Activated CD8-positive, alpha-beta T cell treated with anti-CD3 and anti-CD28 coated beads, Interleukin-2, amount 10 ng/mL, durations not matched to agents 7 days and 5 days (primary cell): ENCODE measurements around the gene NCOA3. TPM values are rescaled to one million over a fixed set of nuclear protein-coding genes. Genes with fewer than 3 reads are reported as not detected.

ENCODE experiments used
- ATAC-seq: fragments of 150-1000 bp; cut with Tn5 transposase; one replicate; pipeline ENCODE4 v1.10.0; 2021; ENCODE audit warnings: moderate library complexity
- CTCF ChIA-PET: fragments of 350-600 bp; sonication (Branson Sonifier 250); formaldehyde crosslinking; loops from one replicate; lab custom pipeline; 2021; ENCODE audit warnings: antibody characterized with exemption; lab: Charles Lee
- POLR2A ChIA-PET: fragments of 350-600 bp; sonication (Branson Sonifier 250); formaldehyde crosslinking; loops from one replicate; lab custom pipeline; 2021; ENCODE audit warnings: antibody characterized with exemption; lab: Charles Lee
- DNase-seq: peaks from one replicate; pipeline ENCODE4 v3.0.0-alpha.2; 2020
- H3K27ac Mint-ChIP-seq: one replicate; pipeline ENCODE4 v1.8.0; 2021; ENCODE audit warnings: mild to moderate bottlenecking, mixed read lengths
- H3K27me3 Mint-ChIP-seq: one replicate; pipeline ENCODE4 v1.8.0; 2021; ENCODE audit warnings: low read depth, mixed read lengths
- H3K36me3 Mint-ChIP-seq: one replicate; pipeline ENCODE4 v1.8.0; 2021; ENCODE audit warnings: low read depth, mixed read lengths
- H3K4me1 Mint-ChIP-seq: one replicate; pipeline ENCODE4 v1.8.0; 2021; ENCODE audit warnings: low read depth, mixed read lengths
- H3K4me3 Mint-ChIP-seq: one replicate; pipeline ENCODE4 v1.8.0; 2021; ENCODE audit warnings: mild to moderate bottlenecking, mixed read lengths
- H3K9me3 Mint-ChIP-seq: one replicate; pipeline ENCODE4 v1.8.0; 2022; ENCODE audit warnings: mixed read lengths; ENCODE audit not compliant: insufficient read depth
- total RNA-seq, 2 experiments: library from RNA; stranded (reverse); gene quantifications; one replicate each; pipeline ENCODE4 v1.2.3, GENCODE V29; 2021

NCOA3 gene
- total RNA-seq, 2 experiments from 2014 or later: 57.4 to 60.1 TPM

DNA sequence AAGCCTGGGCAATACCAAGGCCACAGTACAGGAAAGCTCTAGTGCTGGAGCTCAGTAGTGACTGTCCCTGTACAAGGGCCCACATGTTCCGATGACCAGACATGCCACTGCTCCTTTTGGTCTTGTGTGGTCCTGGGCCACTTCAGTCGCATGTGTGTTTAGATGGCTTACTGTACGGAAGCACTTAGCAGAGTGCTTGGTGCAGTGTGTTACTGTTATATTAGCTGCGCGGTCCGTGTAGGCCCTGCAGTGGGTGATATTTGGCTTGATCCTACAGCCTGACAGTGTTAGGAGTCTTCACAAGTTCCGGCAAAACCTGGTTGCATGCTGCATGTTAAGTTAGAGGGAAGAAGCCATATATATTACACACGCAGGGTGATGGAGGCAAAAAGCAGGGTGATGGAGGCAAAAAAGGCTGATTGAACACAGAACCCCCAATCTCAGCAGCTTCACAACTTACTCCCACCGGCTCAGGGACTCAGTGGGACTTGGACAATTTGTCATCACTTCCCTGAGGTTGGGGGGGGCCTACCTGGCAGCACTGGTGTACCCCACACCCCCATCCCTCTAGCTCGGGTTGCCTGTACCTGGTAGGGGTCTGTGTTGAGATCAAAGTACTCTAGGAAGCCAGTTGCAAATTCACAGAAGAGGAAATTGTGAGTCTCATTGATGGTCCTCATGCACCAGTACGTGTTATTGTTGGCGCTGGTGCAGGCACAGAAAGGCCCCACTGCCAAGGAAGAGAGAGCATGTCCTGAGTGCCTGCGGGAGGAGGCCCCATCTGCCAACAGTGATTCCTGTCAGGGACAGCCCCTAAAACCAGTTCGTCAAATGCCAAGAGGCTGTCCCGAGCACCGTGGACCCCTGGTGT lies 161.0 kb downstream of the NCOA3 start:
- Mint-ChIP-seq H3K27ac (peak overlapping the region; percentile 18), H3K27me3 (no peaks in the 10 kb centered on the region), H3K9me3 (no peaks in the 10 kb centered on the region), H3K36me3 (peaks cover 12% of the 10 kb centered on the region), H3K4me3 (no peak overlapping the region), H3K4me1 (peaks cover 8% of the 10 kb centered on the region)
- no peak for DNase-seq
- POLR2A ChIA-PET: no interaction called here
- ATAC-seq: no peak
- CTCF ChIA-PET: interaction anchor here (0.9 to 2.1 kb wide), 9 partner anchors 9 to 958 kb away, joined by 3 to 8 read pairs (median 5); no protein-coding TSS in a partner anchor

GRCh38 chr20:47663354-47664067 lies 161.8 kb downstream of the NCOA3 start:
- H3K27ac Mint-ChIP-seq: no peak overlapping the region
- ChIA-PET POLR2A (interaction anchor here (0.6 kb wide), 1 partner anchor 198 kb away, joined by 3 read pairs; no protein-coding TSS in a partner anchor), CTCF (interaction anchor here (0.8 to 2.0 kb wide), 18 partner anchors 10 to 957 kb away, joined by 3 to 11 read pairs (median 4); no protein-coding TSS in a partner anchor)
- no peaks in the 10 kb centered on the region for H3K9me3 Mint-ChIP-seq
- no peak overlapping the region for H3K4me3 Mint-ChIP-seq
- no peaks in the 10 kb centered on the region for H3K27me3 Mint-ChIP-seq
- ATAC-seq (peak; percentile 85), DNase-seq (peak; percentile 85)
- H3K36me3 Mint-ChIP-seq: peaks cover 5% of the 10 kb centered on the region
- peaks cover 8% of the 10 kb centered on the region for H3K4me1 Mint-ChIP-seq

GRCh38 chr20:47664068-47664437 lies 162.4 kb downstream of the NCOA3 start:
- CTCF ChIA-PET: interaction anchor here (0.8 to 2.0 kb wide), 19 partner anchors 10 to 956 kb away, joined by 3 to 11 read pairs (median 4); no protein-coding TSS in a partner anchor
- H3K4me1 Mint-ChIP-seq: peaks cover 8% of the 10 kb centered on the region
- no peak overlapping the region for H3K4me3 Mint-ChIP-seq
- POLR2A ChIA-PET: interaction anchor here (0.6 kb wide), 2 partner anchors 10 to 198 kb away, joined by 3 read pairs; no protein-coding TSS in a partner anchor
- DNase-seq: no peak
- no peak overlapping the region for H3K27ac Mint-ChIP-seq
- no peaks in the 10 kb centered on the region for H3K27me3 Mint-ChIP-seq
- H3K36me3 Mint-ChIP-seq: peaks cover 5% of the 10 kb centered on the region
- H3K9me3 Mint-ChIP-seq: no peaks in the 10 kb centered on the region
- peak; percentile 28 for ATAC-seq

- ATAC-seq (no peak), DNase-seq (no peak)
- no peak overlapping the region for H3K27ac Mint-ChIP-seq
- no peaks in the 10 kb centered on the region for H3K9me3 Mint-ChIP-seq
- peaks cover 8% of the 10 kb centered on the region for H3K4me1 Mint-ChIP-seq
- CTCF ChIA-PET: interaction anchor here (0.9 to 2.0 kb wide), 12 partner anchors 11 to 956 kb away, joined by 3 to 11 read pairs (median 4); no protein-coding TSS in a partner anchor
- no peaks in the 10 kb centered on the region for H3K27me3 Mint-ChIP-seq
- H3K4me3 Mint-ChIP-seq: no peak overlapping the region
- H3K36me3 Mint-ChIP-seq: peaks cover 5% of the 10 kb centered on the region
- POLR2A ChIA-PET: interaction anchor here (0.6 kb wide), 1 partner anchor 11 kb away, joined by 3 read pairs; no protein-coding TSS in a partner anchor
These were observed 163.1 kb downstream of the NCOA3 start for GRCh38 chr20:47664744-47665143.

GRCh38 chr20:47665221-47665991 lies 163.7 kb downstream of the NCOA3 start:
- no peak overlapping the region for H3K27ac Mint-ChIP-seq
- H3K27me3 Mint-ChIP-seq: no peaks in the 10 kb centered on the region
- no peak for ATAC-seq
- H3K36me3 Mint-ChIP-seq: peaks cover 5% of the 10 kb centered on the region
- no peak overlapping the region for H3K4me3 Mint-ChIP-seq
- POLR2A ChIA-PET: no interaction called here
- peaks cover 8% of the 10 kb centered on the region for H3K4me1 Mint-ChIP-seq
- no peaks in the 10 kb centered on the region for H3K9me3 Mint-ChIP-seq
- CTCF ChIA-PET: interaction anchor here (1.0 to 2.0 kb wide), 2 partner anchors 56 to 955 kb away, joined by 3 to 11 read pairs; no protein-coding TSS in a partner anchor
- no peak for DNase-seq

DNA sequence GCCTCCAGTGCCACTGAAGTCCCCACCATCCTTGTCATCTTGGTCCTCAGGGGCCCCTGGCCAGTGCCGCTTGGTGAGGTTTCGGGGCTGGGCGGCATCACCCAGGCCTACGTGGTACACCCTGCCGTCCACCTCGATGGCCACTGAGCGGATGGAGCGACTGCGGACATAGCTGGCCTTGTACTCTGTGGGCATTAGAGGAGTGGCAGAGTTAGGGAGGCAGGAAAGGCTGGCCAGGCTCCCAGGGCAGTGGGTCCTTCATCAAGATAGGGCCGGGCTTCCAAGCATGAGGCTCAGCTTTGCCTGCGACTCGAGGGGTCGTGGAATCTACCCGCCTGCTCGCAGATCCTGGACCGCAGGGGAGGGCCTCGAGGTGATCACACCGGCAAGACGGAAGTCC lies 164.6 kb downstream of the NCOA3 start:
- H3K27me3 Mint-ChIP-seq: no peaks in the 10 kb centered on the region
- H3K9me3 Mint-ChIP-seq: no peaks in the 10 kb centered on the region
- ATAC-seq: no peak
- H3K36me3 Mint-ChIP-seq: no peaks in the 10 kb centered on the region
- no peak overlapping the region for H3K4me3 Mint-ChIP-seq
- ChIA-PET CTCF (interaction anchor here (1.5 kb wide), 1 partner anchor 12 kb away, joined by 4 read pairs; no protein-coding TSS in a partner anchor), POLR2A (no interaction called here)
- no peak for DNase-seq
- no peak overlapping the region for H3K27ac Mint-ChIP-seq
- H3K4me1 Mint-ChIP-seq: peaks cover 8% of the 10 kb centered on the region

GRCh38 chr20:47667086-47667485 lies 165.4 kb downstream of the NCOA3 start:
- CTCF ChIA-PET: interaction anchor here (1.5 kb wide), 1 partner anchor 11 kb away, joined by 4 read pairs; no protein-coding TSS in a partner anchor
- no peak overlapping the region for H3K27ac Mint-ChIP-seq
- POLR2A ChIA-PET: no interaction called here
- H3K36me3 Mint-ChIP-seq: no peaks in the 10 kb centered on the region
- no peaks in the 10 kb centered on the region for H3K9me3 Mint-ChIP-seq
- ATAC-seq: no peak
- no peak overlapping the region for H3K4me3 Mint-ChIP-seq
- DNase-seq: no peak
- H3K4me1 Mint-ChIP-seq: peaks cover 8% of the 10 kb centered on the region
- H3K27me3 Mint-ChIP-seq: no peaks in the 10 kb centered on the region

GRCh38 chr20:47667531-47668312 lies 166.0 kb downstream of the NCOA3 start:
- H3K27ac Mint-ChIP-seq: no peak overlapping the region
- POLR2A ChIA-PET: no interaction called here
- no peaks in the 10 kb centered on the region for H3K36me3 Mint-ChIP-seq
- H3K9me3 Mint-ChIP-seq: no peaks in the 10 kb centered on the region
- DNase-seq: no peak
- ATAC-seq: no peak
- H3K4me1 Mint-ChIP-seq: peaks cover 8% of the 10 kb centered on the region
- no peak overlapping the region for H3K4me3 Mint-ChIP-seq
- H3K27me3 Mint-ChIP-seq: no peaks in the 10 kb centered on the region
- CTCF ChIA-PET: interaction anchor here (1.5 kb wide), 1 partner anchor 10 kb away, joined by 4 read pairs; no protein-coding TSS in a partner anchor

- ATAC-seq (no peak), DNase-seq (no peak)
- Mint-ChIP-seq H3K9me3 (no peaks in the 10 kb centered on the region), H3K27me3 (no peaks in the 10 kb centered on the region), H3K27ac (no peak overlapping the region), H3K4me3 (no peak overlapping the region), H3K4me1 (peaks cover 6% of the 10 kb centered on the region), H3K36me3 (no peaks in the 10 kb centered on the region)
- ChIA-PET POLR2A (no interaction called here), CTCF (no interaction called here)
These were observed 166.8 kb downstream of the NCOA3 start for GRCh38 chr20:47668313-47669151.

- DNase-seq (no peak), ATAC-seq (no peak)
- Mint-ChIP-seq H3K4me1 (peaks cover under 1% of the 10 kb centered on the region), H3K4me3 (no peak overlapping the region), H3K9me3 (no peaks in the 10 kb centered on the region), H3K36me3 (no peaks in the 10 kb centered on the region), H3K27ac (no peak overlapping the region), H3K27me3 (no peaks in the 10 kb centered on the region)
- POLR2A ChIA-PET: no interaction called here
- CTCF ChIA-PET: no interaction called here
These were observed 167.4 kb downstream of the NCOA3 start for GRCh38 chr20:47669152-47669425.
